Mammary epithelial cell (primary cell): ENCODE results near the gene NEK4.

ENCODE experiments used
- EZH2 ChIP-seq: IDR thresholded peaks from 2 replicates; pipeline ENCODE4 v1.6.1; 2012; ENCODE audit warnings: low read length, inconsistent platforms, borderline replicate concordance
- TF ChIP-seq, protein P1 (sequence below), 2 donors: IDR thresholded peaks in 1 of 2; conservative IDR thresholded peaks in 1 of 2; 2 replicates each; pipeline ENCODE4 v1.5.1; 2011 to 2012; ENCODE audit warnings: inconsistent platforms in 2 of 2, low read length in 2 of 2, mild to moderate bottlenecking in 2 of 2, control low read depth in 1 of 2, low read depth in 1 of 2; ENCODE audit not compliant: insufficient read depth in 1 of 2; ENCODE audit errors: extremely low read depth in 1 of 2

GRCh38 chr3:52809149-52809548, 38.4 kb upstream of the NEK4 start:
- TF ChIP-seq, protein P1, sequence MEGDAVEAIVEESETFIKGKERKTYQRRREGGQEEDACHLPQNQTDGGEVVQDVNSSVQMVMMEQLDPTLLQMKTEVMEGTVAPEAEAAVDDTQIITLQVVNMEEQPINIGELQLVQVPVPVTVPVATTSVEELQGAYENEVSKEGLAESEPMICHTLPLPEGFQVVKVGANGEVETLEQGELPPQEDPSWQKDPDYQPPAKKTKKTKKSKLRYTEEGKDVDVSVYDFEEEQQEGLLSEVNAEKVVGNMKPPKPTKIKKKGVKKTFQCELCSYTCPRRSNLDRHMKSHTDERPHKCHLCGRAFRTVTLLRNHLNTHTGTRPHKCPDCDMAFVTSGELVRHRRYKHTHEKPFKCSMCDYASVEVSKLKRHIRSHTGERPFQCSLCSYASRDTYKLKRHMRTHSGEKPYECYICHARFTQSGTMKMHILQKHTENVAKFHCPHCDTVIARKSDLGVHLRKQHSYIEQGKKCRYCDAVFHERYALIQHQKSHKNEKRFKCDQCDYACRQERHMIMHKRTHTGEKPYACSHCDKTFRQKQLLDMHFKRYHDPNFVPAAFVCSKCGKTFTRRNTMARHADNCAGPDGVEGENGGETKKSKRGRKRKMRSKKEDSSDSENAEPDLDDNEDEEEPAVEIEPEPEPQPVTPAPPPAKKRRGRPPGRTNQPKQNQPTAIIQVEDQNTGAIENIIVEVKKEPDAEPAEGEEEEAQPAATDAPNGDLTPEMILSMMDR (conservative IDR thresholded peaks at IDR 0.05 in 1 of 2, IDR thresholded peaks at IDR 0.05 in 1 of 2; ENCODE audit: extremely low read depth in 1 of 2, insufficient read depth in 1 of 2, low read depth in 1 of 2, low read length in 2 of 2) = no peak
- TF ChIP-seq EZH2 = no peak
